M059J (cell line): ENCODE measurements around the gene SEMA7A. TPM values are rescaled to one million over a fixed set of nuclear protein-coding genes. Genes with fewer than 3 reads are reported as not detected.
"Not testable (repeated sequence)": the region's sequence is repeated elsewhere in the genome, so short reads cannot be mapped to it uniquely, and the experiment has no call there.

Experiments used
- DNase-seq: peaks from one replicate; pipeline ENCODE4 v3.0.0-alpha.2; 2012; ENCODE audit warnings: low read depth
- total RNA-seq: library from RNA; depleted of rRNA; stranded (reverse); fragments of >200 nt; shearing (Covaris generic); gene quantifications from 2 replicates; pipeline ENCODE4 v1.2.3, GENCODE V29; 2014

Gene SEMA7A
- total RNA-seq, 1 experiment from 2014 or later = 37.5 TPM

GRCh38 chr15:74399511-74400312 is 34.0 kb downstream of the SEMA7A start:
- peak; percentile 74 for DNase-seq

GRCh38 chr15:74399100-74399499 is 34.7 kb downstream of the SEMA7A start:
- DNase-seq = no peak

- peak; percentile 31 for DNase-seq
Observed at GRCh38 chr15:74398183-74398582, 35.6 kb downstream of the SEMA7A start.

- peak; percentile 31 for DNase-seq
Observed at GRCh38 chr15:74397239-74398068, 36.3 kb downstream of the SEMA7A start.

GRCh38 chr15:74396445-74397238 is 37.1 kb downstream of the SEMA7A start:
- DNase-seq = peak; percentile 94

GRCh38 chr15:74396146-74396438 is 37.7 kb downstream of the SEMA7A start:
- no peak for DNase-seq

GRCh38 chr15:74395319-74396145 is 38.2 kb downstream of the SEMA7A start:
- DNase-seq = no peak

- DNase-seq = no peak
Observed at GRCh38 chr15:74394090-74394846, 39.5 kb downstream of the SEMA7A start.

- no peak for DNase-seq
Observed at GRCh38 chr15:74393423-74393822, 40.3 kb downstream of the SEMA7A start.

GRCh38 chr15:74392902-74393301 is 40.9 kb downstream of the SEMA7A start:
- DNase-seq = no peak

- DNase-seq = no peak
Observed at GRCh38 chr15:74392451-74392830, 41.3 kb downstream of the SEMA7A start.

GRCh38 chr15:74391582-74392450 is 41.9 kb downstream of the SEMA7A start:
- DNase-seq = no peak

- no peak for DNase-seq
Observed at GRCh38 chr15:74390647-74391288, 43.0 kb downstream of the SEMA7A start.

- not testable (repeated sequence) for DNase-seq
Observed at GRCh38 chr15:74390049-74390646, 43.6 kb downstream of the SEMA7A start.

GRCh38 chr15:74389241-74390048 is 44.3 kb downstream of the SEMA7A start:
- DNase-seq = no peak

GRCh38 chr15:74388363-74388951 is 45.3 kb downstream of the SEMA7A start:
- no peak for DNase-seq

- peak; percentile 59 for DNase-seq
Observed at GRCh38 chr15:74387621-74388362, 46.0 kb downstream of the SEMA7A start.
